ENCODE results near the gene BABAM2.

DNA sequence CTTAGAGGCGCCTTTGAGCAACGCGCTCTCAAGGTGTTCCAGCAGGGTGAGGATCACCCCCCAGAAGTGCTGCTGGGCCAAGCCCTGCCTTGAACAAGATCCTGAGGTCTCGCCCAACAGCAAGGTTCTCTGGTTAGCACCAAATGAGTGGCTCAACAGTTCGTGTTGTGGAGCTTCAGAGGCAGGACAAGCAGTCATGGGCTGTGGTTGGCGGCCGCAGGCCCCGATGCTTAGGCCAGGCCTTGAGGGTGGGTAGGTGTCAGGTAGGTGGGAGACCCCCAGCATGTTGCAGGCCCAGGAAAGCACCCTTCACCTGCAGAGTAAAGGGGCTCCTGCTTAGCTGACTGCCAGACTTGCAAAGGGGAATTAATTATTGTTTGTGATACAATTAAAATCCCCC is 431.9 kb downstream of the BABAM2 start:
- no peak for TF ChIP-seq POLR2A (IDR thresholded peaks at IDR 0.05)
- TF ChIP-seq, protein P1, sequence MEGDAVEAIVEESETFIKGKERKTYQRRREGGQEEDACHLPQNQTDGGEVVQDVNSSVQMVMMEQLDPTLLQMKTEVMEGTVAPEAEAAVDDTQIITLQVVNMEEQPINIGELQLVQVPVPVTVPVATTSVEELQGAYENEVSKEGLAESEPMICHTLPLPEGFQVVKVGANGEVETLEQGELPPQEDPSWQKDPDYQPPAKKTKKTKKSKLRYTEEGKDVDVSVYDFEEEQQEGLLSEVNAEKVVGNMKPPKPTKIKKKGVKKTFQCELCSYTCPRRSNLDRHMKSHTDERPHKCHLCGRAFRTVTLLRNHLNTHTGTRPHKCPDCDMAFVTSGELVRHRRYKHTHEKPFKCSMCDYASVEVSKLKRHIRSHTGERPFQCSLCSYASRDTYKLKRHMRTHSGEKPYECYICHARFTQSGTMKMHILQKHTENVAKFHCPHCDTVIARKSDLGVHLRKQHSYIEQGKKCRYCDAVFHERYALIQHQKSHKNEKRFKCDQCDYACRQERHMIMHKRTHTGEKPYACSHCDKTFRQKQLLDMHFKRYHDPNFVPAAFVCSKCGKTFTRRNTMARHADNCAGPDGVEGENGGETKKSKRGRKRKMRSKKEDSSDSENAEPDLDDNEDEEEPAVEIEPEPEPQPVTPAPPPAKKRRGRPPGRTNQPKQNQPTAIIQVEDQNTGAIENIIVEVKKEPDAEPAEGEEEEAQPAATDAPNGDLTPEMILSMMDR (IDR thresholded peaks at IDR 0.05): no peak

Measured in right lobe of liver (tissue), 4 donors.